GM10847 (cell line): ENCODE measurements around the gene SLC25A11.

Experiments used
- POLR2A ChIP-seq: IDR thresholded peaks from 2 replicates; pipeline ENCODE4 v1.6.1; 2011; ENCODE audit not compliant: insufficient read length; ENCODE audit errors: extremely low read depth

The SLC25A11 gene

DNA sequence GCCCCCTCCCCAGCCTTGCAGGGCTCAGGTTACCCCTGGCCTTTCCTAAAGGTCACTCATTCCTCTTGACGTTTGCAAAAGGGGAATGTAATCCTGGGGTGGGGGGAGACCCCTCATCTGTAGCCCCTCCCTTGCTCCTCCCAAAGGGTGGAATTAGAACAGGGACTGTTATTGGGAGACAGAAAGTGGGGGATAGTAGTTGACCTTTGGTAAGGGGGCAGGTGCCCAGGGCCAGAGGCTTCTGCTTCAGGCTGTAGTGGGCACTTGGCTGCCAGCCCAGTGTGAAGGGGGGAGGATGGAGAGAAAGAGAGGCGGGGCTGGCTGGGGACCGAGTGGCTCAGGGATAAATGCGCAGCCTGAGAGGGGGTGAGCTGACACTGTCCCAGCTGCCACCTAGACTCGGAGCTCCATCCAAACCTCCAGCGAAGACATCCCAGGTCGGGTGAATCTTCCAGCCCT, 10.9 kb upstream of the SLC25A11 start, which contains the start of gene ENO3:
TSS of gene ENO3 (plus strand) at position 374 of the 459 bp plus-strand sequence. CDS start 711 bp downstream, outside the sequence.
- peak; percentile 16 for TF ChIP-seq POLR2A

GRCh38 chr17:4950075-4950745, 10.4 kb upstream of the SLC25A11 start:
- no peak for TF ChIP-seq POLR2A

DNA sequence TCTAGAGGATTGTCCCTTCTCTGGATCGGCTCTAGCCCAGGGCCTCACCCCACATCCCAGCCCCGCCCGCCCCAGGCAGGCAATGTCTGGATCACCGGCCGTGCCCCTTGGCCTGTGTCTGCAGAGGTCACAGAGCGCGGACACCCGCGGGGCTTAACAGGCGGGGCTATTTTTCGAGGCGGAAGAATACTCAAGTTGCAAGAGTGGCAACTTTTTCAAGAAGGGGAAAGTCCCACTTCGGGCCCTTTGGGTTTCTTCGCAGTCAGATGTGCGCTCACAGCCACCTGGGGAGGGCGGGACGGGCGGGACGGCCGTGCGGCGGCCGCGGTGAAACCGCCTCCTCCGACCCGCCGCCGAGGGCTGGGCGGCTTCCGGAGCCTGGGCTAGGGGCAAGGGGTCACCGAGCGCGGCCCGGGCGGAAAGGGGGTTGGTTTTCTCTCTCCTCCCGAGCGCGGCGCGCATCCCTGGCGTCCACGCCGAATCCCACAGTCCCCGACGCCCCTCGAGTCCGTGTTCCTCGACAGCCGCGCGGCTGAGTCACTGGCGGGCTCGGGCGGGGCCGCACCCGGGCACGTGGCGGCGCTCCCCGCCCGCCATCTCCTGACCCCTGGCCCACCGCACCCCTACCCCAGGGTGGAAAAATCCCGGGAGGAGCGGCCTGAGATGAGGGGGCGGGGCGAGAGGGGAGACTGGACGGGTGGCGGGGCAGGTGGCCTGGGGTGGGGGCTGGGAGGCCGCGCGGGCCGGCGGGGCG, 9.7 kb upstream of the SLC25A11 start:
- peak; percentile 35 for TF ChIP-seq POLR2A

DNA sequence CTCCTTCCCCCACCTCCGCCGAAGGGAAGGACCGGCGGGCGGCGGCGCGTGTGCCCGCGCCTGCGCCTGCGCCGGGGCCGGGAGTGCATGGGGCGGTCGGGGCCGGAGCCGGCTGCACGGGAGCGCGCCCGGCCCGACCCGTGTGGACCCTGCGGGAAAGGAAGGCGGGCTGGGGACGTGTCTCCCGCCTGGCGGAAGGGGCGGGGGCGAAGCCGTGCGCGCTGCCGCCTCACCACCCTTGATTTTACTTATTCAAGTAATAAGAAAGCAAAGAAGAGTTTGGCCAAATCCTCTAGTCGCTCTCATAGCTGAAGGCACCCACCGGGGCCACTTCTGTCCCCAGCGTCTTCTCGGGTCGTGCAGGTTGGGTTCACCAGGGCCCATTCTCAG, 9.1 kb upstream of the SLC25A11 start:
- TF ChIP-seq POLR2A, result peak; percentile 41

GRCh38 chr17:4948166-4948930, 8.5 kb upstream of the SLC25A11 start, which contains the start of gene PFN1:
Gene PFN1, minus strand, starts transcription at chr17:4948530. Its CDS starts 136 bp downstream, at chr17:4948394.
- peak; percentile 96 for TF ChIP-seq POLR2A

GRCh38 chr17:4947411-4948165, 7.7 kb upstream of the SLC25A11 start:
- no peak for TF ChIP-seq POLR2A

DNA sequence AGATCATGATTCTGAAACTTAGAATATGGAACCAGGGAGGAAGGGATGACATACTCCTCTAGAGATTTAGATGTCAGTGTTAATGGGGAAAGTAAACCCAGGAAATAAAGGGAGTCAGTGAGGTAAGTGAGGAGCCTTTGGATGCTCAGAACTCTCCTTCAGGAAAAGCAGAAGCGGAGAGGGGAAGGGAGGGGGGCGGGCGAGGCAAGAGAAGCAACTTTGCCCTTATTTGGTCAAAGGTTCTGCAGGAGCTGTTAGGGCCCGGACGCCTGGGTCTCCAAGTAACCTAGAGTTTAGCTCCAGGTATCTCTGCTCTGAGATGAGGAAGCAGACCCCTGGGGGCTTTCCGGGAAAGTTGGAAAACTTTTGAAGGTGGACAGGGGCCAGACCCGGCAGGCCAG, 7.2 kb upstream of the SLC25A11 start:
- TF ChIP-seq POLR2A, result no peak

- no peak for TF ChIP-seq POLR2A
Measured at GRCh38 chr17:4946312-4946976, 6.6 kb upstream of the SLC25A11 start.

DNA sequence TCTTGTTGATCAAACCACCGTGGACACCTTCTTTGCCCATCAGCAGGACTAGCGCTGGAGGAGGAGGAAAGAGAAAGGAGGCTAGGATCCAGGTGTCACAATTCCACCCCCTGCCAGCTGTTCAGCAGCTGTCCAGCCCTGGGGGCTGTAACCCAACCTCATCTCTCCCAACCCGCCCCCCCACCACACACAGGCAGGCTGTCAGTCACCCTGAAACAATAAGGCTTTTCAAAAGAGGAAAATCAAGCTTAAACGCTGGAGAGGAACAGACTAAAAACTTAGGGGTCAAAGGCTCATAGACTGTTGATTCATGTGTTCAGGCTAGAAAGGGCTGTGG, 6.1 kb upstream of the SLC25A11 start:
- TF ChIP-seq POLR2A, result no peak

DNA sequence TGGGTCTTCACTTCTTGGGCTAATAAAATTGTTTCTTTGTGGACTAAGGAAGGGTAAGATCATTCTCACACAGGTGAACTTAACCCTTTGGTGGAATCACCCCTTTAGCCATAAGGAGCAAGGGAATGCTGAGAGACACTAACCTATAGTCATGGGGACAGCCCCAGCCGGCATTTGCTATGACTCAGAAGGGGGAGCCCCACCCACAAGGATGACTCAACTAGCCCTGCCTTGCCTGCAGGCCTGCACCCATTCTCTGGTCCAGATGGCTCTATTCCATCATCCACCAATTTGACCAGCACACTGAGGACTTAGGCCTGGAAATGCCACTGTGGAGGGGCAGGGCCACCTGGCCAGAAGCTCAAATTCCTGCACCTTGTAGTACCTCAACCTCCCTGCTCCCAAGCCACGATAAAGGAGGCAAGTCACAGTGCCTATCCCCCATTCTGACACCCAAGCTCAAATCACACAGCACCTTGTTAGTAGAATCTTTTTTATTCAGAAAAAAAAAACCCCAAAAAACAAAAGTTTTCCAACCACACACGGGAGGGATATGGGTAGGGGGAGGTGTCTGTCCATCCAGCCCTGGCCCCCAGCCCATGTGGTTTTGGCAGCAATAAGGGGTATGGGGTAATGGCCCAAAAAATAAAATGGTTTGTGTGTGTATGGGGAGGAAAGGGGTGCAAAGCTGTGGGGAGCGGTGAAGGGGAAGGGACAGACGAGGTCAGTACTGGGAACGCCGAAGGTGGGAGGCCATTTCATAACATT, 5.5 kb upstream of the SLC25A11 start:
- peak; percentile 61 for TF ChIP-seq POLR2A

DNA sequence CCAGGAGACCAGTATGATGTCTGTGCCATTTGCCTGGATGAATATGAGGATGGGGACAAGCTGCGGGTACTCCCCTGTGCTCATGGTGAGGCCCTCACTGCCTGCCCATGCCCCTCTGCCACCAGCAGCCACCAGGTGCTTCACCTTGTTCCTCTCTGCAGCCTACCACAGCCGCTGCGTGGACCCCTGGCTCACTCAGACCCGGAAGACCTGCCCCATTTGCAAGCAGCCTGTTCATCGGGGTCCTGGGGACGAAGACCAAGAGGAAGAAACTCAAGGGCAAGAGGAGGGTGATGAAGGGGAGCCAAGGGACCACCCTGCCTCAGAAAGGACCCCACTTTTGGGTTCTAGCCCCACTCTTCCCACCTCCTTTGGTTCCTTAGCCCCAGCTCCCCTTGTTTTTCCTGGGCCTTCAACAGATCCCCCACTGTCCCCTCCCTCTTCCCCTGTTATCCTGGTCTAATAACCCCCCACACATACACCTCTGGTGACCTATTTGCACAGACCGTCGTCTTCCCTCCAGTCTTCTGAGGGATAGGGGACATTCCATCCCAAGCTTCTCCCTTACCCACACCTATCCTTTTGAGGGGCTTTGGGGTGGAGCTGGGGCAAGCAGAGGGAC, 4.8 kb upstream of the SLC25A11 start:
- TF ChIP-seq POLR2A, result peak; percentile 41

- TF ChIP-seq POLR2A, result no peak
Measured at GRCh38 chr17:4944163-4944553, 4.3 kb upstream of the SLC25A11 start.

- no peak for TF ChIP-seq POLR2A
Measured at GRCh38 chr17:4942760-4943508, 3.1 kb upstream of the SLC25A11 start.

DNA sequence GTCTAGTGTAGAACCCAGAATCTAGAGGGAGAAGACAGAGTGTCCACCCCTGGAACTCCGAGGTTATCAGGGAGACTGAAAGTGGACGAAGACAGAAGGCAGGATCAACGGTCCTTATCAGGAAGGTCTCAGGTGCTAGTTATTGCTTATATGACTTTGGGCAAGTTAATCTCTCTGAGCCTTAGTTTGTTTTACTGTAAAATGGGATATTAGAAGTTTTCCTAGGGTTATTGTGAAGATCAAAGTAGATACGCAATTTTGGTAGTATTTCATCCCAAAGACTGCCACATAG, 1.4 kb upstream of the SLC25A11 start:
- TF ChIP-seq POLR2A, result no peak
